ENCODE measurements around the gene PRKCA. TPM values are rescaled to one million over a fixed set of nuclear protein-coding genes. Genes with fewer than 3 reads are reported as not detected.

Gene PRKCA
- total and polyA plus RNA-seq, 2 donors (not counting 3 experiments of a cell fraction or from before 2014, with no cell fraction given) = 7.5 to 34.2 TPM

DNA sequence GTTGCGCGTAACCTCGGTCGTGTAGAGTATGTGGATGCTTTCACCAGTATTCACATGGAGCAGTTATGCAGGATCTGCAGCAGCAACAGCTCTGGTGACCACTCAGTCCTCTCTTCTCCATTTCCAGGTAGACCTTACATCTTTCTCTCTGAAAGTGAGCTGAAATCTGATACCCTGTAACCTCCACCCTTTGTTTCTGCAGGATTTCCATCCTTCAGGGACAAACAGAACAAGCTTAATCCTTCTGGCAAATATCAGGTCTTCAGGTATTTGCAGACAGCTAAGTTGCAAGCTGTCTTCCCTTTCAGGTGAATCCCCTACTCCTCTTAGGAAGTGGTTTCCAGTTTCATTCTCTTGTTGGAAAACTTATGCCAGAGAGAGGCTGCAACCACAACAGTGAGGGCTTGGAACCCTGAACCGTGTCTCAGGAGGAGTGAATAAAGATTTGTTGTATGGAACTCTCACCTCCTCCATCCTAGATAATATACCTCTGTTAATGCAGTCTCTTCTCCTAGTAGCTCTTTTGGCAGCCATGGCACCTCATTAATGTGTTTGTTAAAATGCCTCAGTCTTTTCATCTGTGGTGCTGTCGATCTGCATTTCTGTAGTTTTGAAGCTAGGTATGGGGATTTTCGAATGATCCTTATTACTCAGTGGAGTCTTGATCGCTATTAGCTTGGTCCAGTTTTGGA is 172.5 kb downstream of the PRKCA start:
- no peaks in the 10 kb centered on the region for H3K27me3 ChIP-seq (ENCODE audit: control insufficient read depth in 2 of 2, insufficient read depth in 2 of 2, low read length in 2 of 2)
- no peak overlapping the region for H3K4me3 ChIP-seq (replicated peaks in 1 of 3; ENCODE audit: insufficient read depth in 1 of 3, low read depth in 1 of 3, low read length in 3 of 3)
- DNase-seq (ENCODE audit: low read depth, low spot score) (no peak), FAIRE-seq (no peak)
- no peaks in the 10 kb centered on the region for H4K20me1 ChIP-seq (replicated peaks; ENCODE audit: control insufficient read depth, extremely low read depth, insufficient read depth, low read length)
- dilution Hi-C loops (cut with MboI; ENCODE audit: extremely low pct_ligation_motif_present, low sequenced_read_pairs) (no loop called here), intact Hi-C loops (cut with micrococcal nuclease) (no loop called here)
- ChIA-PET POLR2A (interaction anchor here (0.8 kb wide), 1 partner anchor 15 kb away, joined by 3 read pairs; no protein-coding TSS in a partner anchor), CTCF (interaction anchor here (1.0 to 2.3 kb wide), 5 partner anchors 9 to 92 kb away, joined by 4 to 6 read pairs (median 5); no protein-coding TSS in a partner anchor)
- no peaks in the 10 kb centered on the region for H3K4me1 ChIP-seq (ENCODE audit: control insufficient read depth, extremely low read depth, insufficient read depth, low read length)
- H2AFZ ChIP-seq (ENCODE audit: low read depth, low read length) = no peak overlapping the region
- no peak overlapping the region for H3K27ac ChIP-seq (ENCODE audit: insufficient read depth, low read depth, low read length)
- no peak overlapping the region for H3K9ac ChIP-seq (replicated peaks; ENCODE audit: extremely low read depth, insufficient read depth, low read length)
- no peaks in the 10 kb centered on the region for H3K9me1 ChIP-seq (replicated peaks; ENCODE audit: control insufficient read depth, extremely low read depth, insufficient read depth, low read length)
- H3K4me2 ChIP-seq (ENCODE audit: insufficient read depth, low read length) = no peak overlapping the region
- H3K9me3 ChIP-seq (replicated peaks; ENCODE audit: control insufficient read depth, insufficient read depth, low read length) = no peaks in the 10 kb centered on the region
- BruUV-seq (replicated peaks) = no TSS peak
- TF ChIP-seq JUN (IDR thresholded peaks at IDR 0.05; ENCODE audit: borderline replicate concordance, insufficient read depth, insufficient read length, low read depth) (no peak), FOS (IDR thresholded peaks at IDR 0.05; ENCODE audit: borderline replicate concordance, insufficient read depth, low read length) (no peak), MYC (IDR thresholded peaks at IDR 0.05; ENCODE audit: low read depth, low read length) (no peak), GATA2 (IDR thresholded peaks at IDR 0.05; ENCODE audit: insufficient read depth, insufficient read length, low read depth, low read length) (no peak), EZH2 (IDR thresholded peaks at IDR 0.05; ENCODE audit: borderline replicate concordance, low read depth, low read length, severe bottlenecking) (no peak), POLR2AphosphoS5 (IDR thresholded peaks at IDR 0.05; ENCODE audit: insufficient read depth, low read depth, low read length) (no peak)
- TF ChIP-seq, protein P1, sequence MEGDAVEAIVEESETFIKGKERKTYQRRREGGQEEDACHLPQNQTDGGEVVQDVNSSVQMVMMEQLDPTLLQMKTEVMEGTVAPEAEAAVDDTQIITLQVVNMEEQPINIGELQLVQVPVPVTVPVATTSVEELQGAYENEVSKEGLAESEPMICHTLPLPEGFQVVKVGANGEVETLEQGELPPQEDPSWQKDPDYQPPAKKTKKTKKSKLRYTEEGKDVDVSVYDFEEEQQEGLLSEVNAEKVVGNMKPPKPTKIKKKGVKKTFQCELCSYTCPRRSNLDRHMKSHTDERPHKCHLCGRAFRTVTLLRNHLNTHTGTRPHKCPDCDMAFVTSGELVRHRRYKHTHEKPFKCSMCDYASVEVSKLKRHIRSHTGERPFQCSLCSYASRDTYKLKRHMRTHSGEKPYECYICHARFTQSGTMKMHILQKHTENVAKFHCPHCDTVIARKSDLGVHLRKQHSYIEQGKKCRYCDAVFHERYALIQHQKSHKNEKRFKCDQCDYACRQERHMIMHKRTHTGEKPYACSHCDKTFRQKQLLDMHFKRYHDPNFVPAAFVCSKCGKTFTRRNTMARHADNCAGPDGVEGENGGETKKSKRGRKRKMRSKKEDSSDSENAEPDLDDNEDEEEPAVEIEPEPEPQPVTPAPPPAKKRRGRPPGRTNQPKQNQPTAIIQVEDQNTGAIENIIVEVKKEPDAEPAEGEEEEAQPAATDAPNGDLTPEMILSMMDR (IDR thresholded peaks at IDR 0.05; ENCODE audit: extremely low read depth in 1 of 2, insufficient read depth in 1 of 2, low read depth in 1 of 2, low read length in 2 of 2) = no peak
- TF ChIP-seq, protein P2, sequence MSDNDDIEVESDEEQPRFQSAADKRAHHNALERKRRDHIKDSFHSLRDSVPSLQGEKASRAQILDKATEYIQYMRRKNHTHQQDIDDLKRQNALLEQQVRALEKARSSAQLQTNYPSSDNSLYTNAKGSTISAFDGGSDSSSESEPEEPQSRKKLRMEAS (IDR thresholded peaks at IDR 0.05; ENCODE audit: insufficient read depth, insufficient read length) = no peak
- no peaks in the 10 kb centered on the region for H3K36me3 ChIP-seq (ENCODE audit: control insufficient read depth in 2 of 2, extremely low read depth in 1 of 2, insufficient read depth in 2 of 2, low read length in 2 of 2)
- H3K79me2 ChIP-seq (ENCODE audit: control insufficient read depth, insufficient read depth, low read length) = no peaks in the 10 kb centered on the region

All from endothelial cell of umbilical vein (primary cell).